H1 (cell line): ENCODE data around the gene IFRD1. TPM values are rescaled to one million over a fixed set of nuclear protein-coding genes. Genes with fewer than 3 reads are reported as not detected.

Experiments used
- CTCF ChIA-PET: fragments of 300-600 bp; sonication (Branson Sonifier 250); formaldehyde crosslinking; loops from one replicate; lab custom pipeline; 2021; ENCODE audit not compliant: partially characterized antibody; lab: Charles Lee
- POLR2A ChIA-PET: fragments of 300-600 bp; sonication (Branson Sonifier 250); formaldehyde crosslinking; loops from one replicate; lab custom pipeline; 2021; ENCODE audit warnings: inconsistent platforms; ENCODE audit not compliant: partially characterized antibody; lab: Charles Lee
- DNase-seq, 2 experiments: peaks; one replicate each; pipeline versions ENCODE4 v3.0.0 to v3.0.0-alpha.2; 2010 to 2022; ENCODE audit warnings: low spot score in 2 of 2, low read depth in 1 of 2, mixed read lengths in 1 of 2
- FAIRE-seq: peaks from 2 replicates; lab custom pipeline; 2011; peaks lifted over from hg19 to GRCh38; lab: Jason Lieb, UNC
- H2AFZ ChIP-seq: 2 replicates; pipeline ENCODE4 v1.8.1; 2012; ENCODE audit warnings: low read length, inconsistent platforms
- H2AK5ac ChIP-seq: 2 replicates; pipeline ENCODE4 v1.6.1; 2013; ENCODE audit warnings: low read depth, low read length
- H2BK120ac ChIP-seq: replicated peaks from 2 replicates; pipeline ENCODE3; 2013; ENCODE audit warnings: low read depth, low read length, inconsistent platforms
- H2BK12ac ChIP-seq: 2 replicates; pipeline ENCODE4 v1.6.1; 2013; ENCODE audit warnings: low read depth, low read length
- H2BK15ac ChIP-seq: 2 replicates; pipeline ENCODE4 v1.6.1; 2013; ENCODE audit warnings: low read length
- H2BK20ac ChIP-seq: 2 replicates; pipeline ENCODE4 v1.6.1; 2013; ENCODE audit warnings: low read length
- H2BK5ac ChIP-seq: 2 replicates; pipeline ENCODE4 v1.6.1; 2013; ENCODE audit warnings: low read depth, low read length
- H3K14ac ChIP-seq: 2 replicates; pipeline ENCODE4 v1.6.1; 2013; ENCODE audit warnings: inconsistent platforms; ENCODE audit not compliant: insufficient read length
- H3K18ac ChIP-seq: 2 replicates; pipeline ENCODE4 v1.6.1; 2013; ENCODE audit warnings: low read length; ENCODE audit errors: extremely low read depth
- H3K23ac ChIP-seq: 2 replicates; pipeline ENCODE4 v1.6.1; 2013; ENCODE audit warnings: inconsistent platforms; ENCODE audit not compliant: insufficient read length
- H3K23me2 ChIP-seq: 2 replicates; pipeline ENCODE4 v1.6.1; 2013; ENCODE audit warnings: low read depth, low read length
- H3K27ac ChIP-seq: 2 replicates; pipeline ENCODE4 v1.6.1; 2011; ENCODE audit warnings: low read depth, low read length, inconsistent platforms
- H3K27me3 ChIP-seq, 4 experiments: replicated peaks in 1 of 4; 1 replicate in 1 of 4; 2 replicates in 3 of 4; pipeline versions ENCODE4 v1.6.1 to v1.8.1; 2011 to 2013; ENCODE audit warnings: low read length in 3 of 4, mild to moderate bottlenecking in 3 of 4, inconsistent platforms in 2 of 4, mixed read lengths in 2 of 4, moderate library complexity in 1 of 4; ENCODE audit not compliant: control insufficient read depth in 3 of 4, insufficient read depth in 3 of 4; ENCODE audit errors: extremely low read depth in 1 of 4
- H3K36me3 ChIP-seq, 4 experiments: 2 replicates each; pipeline versions ENCODE4 v1.6.1 to v1.8.1; 2011 to 2013; ENCODE audit warnings: mild to moderate bottlenecking in 4 of 4, low read length in 3 of 4, moderate library complexity in 2 of 4, control low read depth in 1 of 4, inconsistent platforms in 1 of 4; ENCODE audit not compliant: insufficient read depth in 4 of 4, control insufficient read depth in 2 of 4
- H3K4ac ChIP-seq: replicated peaks from 2 replicates; pipeline ENCODE3; 2013; ENCODE audit warnings: low read length, low read depth, mixed read lengths, inconsistent platforms; ENCODE audit not compliant: insufficient read length
- H3K4me1 ChIP-seq, 4 experiments: replicated peaks in 1 of 4; 1 replicate in 1 of 4; 2 replicates in 3 of 4; pipeline versions ENCODE4 v1.6.1 to v1.8.1; 2011 to 2013; ENCODE audit warnings: low read length in 3 of 4, inconsistent platforms in 2 of 4, mixed read lengths in 1 of 4; ENCODE audit not compliant: insufficient read depth in 4 of 4, control insufficient read depth in 3 of 4
- H3K4me2 ChIP-seq, 2 experiments: 2 replicates each; pipeline versions ENCODE4 v1.6.1 to v1.8.1; 2011 to 2013; ENCODE audit warnings: low read depth in 2 of 2, low read length in 2 of 2, control low read depth in 1 of 2, inconsistent platforms in 1 of 2, mild to moderate bottlenecking in 1 of 2; ENCODE audit not compliant: insufficient read depth in 1 of 2
- H3K4me3 ChIP-seq, 4 experiments: fragments of 200-600, 300-600 bp in 1 of 4; sonication (generic), shearing (Covaris generic), sonication (Bioruptor Twin) in 1 of 4; 2 replicates each; pipeline versions ENCODE4 v1.5.1 to v1.8.1; 2011 to 2016; ENCODE audit warnings: low read length in 4 of 4, low read depth in 3 of 4, control low read depth in 2 of 4, inconsistent platforms in 2 of 4, mild to moderate bottlenecking in 2 of 4, mixed read lengths in 1 of 4, moderate library complexity in 1 of 4; ENCODE audit not compliant: insufficient read depth in 2 of 4; ENCODE audit errors: extremely low read depth in 1 of 4
- H3K56ac ChIP-seq: replicated peaks from 2 replicates; pipeline ENCODE3; 2013; ENCODE audit warnings: low read depth, mild to moderate bottlenecking, mixed read lengths, low read length, inconsistent platforms; ENCODE audit not compliant: insufficient read length
- H3K79me1 ChIP-seq: 2 replicates; pipeline ENCODE4 v1.6.1; 2013; ENCODE audit warnings: low read depth, low read length, control low read depth
- H3K79me2 ChIP-seq, 2 experiments: 2 replicates each; pipeline versions ENCODE4 v1.6.1 to v1.8.1; 2012 to 2013; ENCODE audit warnings: low read length in 2 of 2, mild to moderate bottlenecking in 2 of 2, inconsistent platforms in 1 of 2; ENCODE audit not compliant: insufficient read depth in 2 of 2, control insufficient read depth in 1 of 2
- H3K9ac ChIP-seq, 4 experiments: replicated peaks in 1 of 4; 1 replicate in 1 of 4; 2 replicates in 3 of 4; pipeline versions ENCODE4 v1.6.1 to v1.8.1; 2011 to 2013; ENCODE audit warnings: low read depth in 3 of 4, low read length in 3 of 4, control low read depth in 2 of 4, mild to moderate bottlenecking in 2 of 4, moderate library complexity in 2 of 4, inconsistent platforms in 1 of 4; ENCODE audit errors: extremely low read depth in 1 of 4
- H3K9me3 ChIP-seq, 2 experiments: 2 replicates each; pipeline versions ENCODE4 v1.6.1 to v1.8.1; 2012 to 2013; ENCODE audit warnings: mild to moderate bottlenecking in 2 of 2, moderate library complexity in 2 of 2, control low read depth in 1 of 2, inconsistent platforms in 1 of 2, low read depth in 1 of 2, low read length in 1 of 2, mixed read lengths in 1 of 2; ENCODE audit not compliant: insufficient read depth in 2 of 2
- H4K20me1 ChIP-seq, 2 experiments: replicated peaks in 1 of 2; 2 replicates each; pipeline versions ENCODE3 to v1.8.1; 2011 to 2013; ENCODE audit warnings: inconsistent platforms in 2 of 2, low read length in 2 of 2, mild to moderate bottlenecking in 1 of 2; ENCODE audit not compliant: insufficient read depth in 2 of 2, control insufficient read depth in 1 of 2
- H4K5ac ChIP-seq: 2 replicates; pipeline ENCODE4 v1.6.1; 2013; ENCODE audit warnings: low read length, low read depth, mixed read lengths, inconsistent platforms; ENCODE audit not compliant: insufficient read length
- H4K8ac ChIP-seq: 2 replicates; pipeline ENCODE4 v1.8.0; 2013; ENCODE audit warnings: mild to moderate bottlenecking, moderate library complexity, low read length, inconsistent platforms; ENCODE audit not compliant: insufficient read depth; ENCODE audit errors: extremely low read depth
- H4K91ac ChIP-seq: replicated peaks from 2 replicates; pipeline ENCODE3; 2013; ENCODE audit warnings: low read length, mixed read lengths, inconsistent platforms; ENCODE audit not compliant: insufficient read length
- ATF2 ChIP-seq: IDR thresholded peaks from 2 replicates; pipeline ENCODE4 v1.6.1; 2012; ENCODE audit warnings: low read length, inconsistent platforms
- CHD2 ChIP-seq: IDR thresholded peaks from 2 replicates; pipeline ENCODE4 v1.6.1; 2012; ENCODE audit warnings: low read length, improper control_type of control experiment
- EP300 ChIP-seq, 2 experiments: IDR thresholded peaks; 1 replicate in 1 of 2; 2 replicates in 1 of 2; pipeline ENCODE4 v1.6.1; 2011 to 2012; ENCODE audit warnings: low read depth in 2 of 2, low read length in 2 of 2, mild to moderate bottlenecking in 2 of 2, borderline replicate concordance in 1 of 2, inconsistent platforms in 1 of 2, moderate library complexity in 1 of 2
- MAFK ChIP-seq: IDR thresholded peaks from 2 replicates; pipeline ENCODE4 v1.6.1; 2012; ENCODE audit warnings: low read depth, mild to moderate bottlenecking, improper control_type of control experiment, low read length
- polyA plus RNA-seq, 7 experiments: library from polyadenylated mRNA; depleted of rRNA in 3 of 7; stranded (reverse) in 5 of 7; unstranded in 2 of 7; fragments of >200 nt in 5 of 7; fragments of 200-250 nt in 2 of 7; gene quantifications; 1 replicate in 5 of 7; 2 replicates in 1 of 7; 4 replicates in 1 of 7; pipeline versions ENCODE4 v1.2.1 to v1.2.3, GENCODE V29; 2011 to 2013; ENCODE audit warnings: missing spikeins in 2 of 7, mixed read lengths in 2 of 7
- total RNA-seq: library from RNA; stranded (reverse); fragmentation: NEBNext Ultra II Directional; extraction: Animal tissue kit (Norgen Biotek cat#: 25700); gene quantifications from 2 replicates; pipeline ENCODE4 v1.2.1, GENCODE V29; 2021

IFRD1 gene
- total and polyA plus RNA-seq, 2 of the 8 experiments (the other 6 are each of a cell fraction or from before 2014, with no cell fraction given) = 23.0 to 50.4 TPM

- Histone ChIP-seq H2BK20ac (no peak overlapping the region), H2AFZ (no peak overlapping the region), H3K27ac (no peak overlapping the region), H3K23me2 (no peaks in the 10 kb centered on the region), H3K9me3 (no peaks in the 10 kb centered on the region), H4K20me1 (peaks cover 2 to 5% of the 10 kb centered on the region in 2 experiments), H4K5ac (no peak overlapping the region), H3K4me2 (no peak overlapping the region), H3K79me2 (0 out of 4 replicates have a peak, but pooled peaks cover 0 to 7% of the 10 kb centered on the region in 2 experiments), H3K18ac (no peak overlapping the region), H3K9ac (no peak overlapping the region), H3K4ac (no peak overlapping the region), H2AK5ac (no peak overlapping the region), H3K4me1 (no peaks in the 10 kb centered on the region), H2BK120ac (no peak overlapping the region), H3K14ac (no peak overlapping the region), H2BK5ac (no peak overlapping the region), H3K79me1 (no peaks in the 10 kb centered on the region; the same call in 1 of the 2 replicates), H3K56ac (no peak overlapping the region), H4K8ac (no peak overlapping the region), H4K91ac (no peak overlapping the region), H3K27me3 (no peaks in the 10 kb centered on the region), H2BK15ac (no peak overlapping the region), H3K36me3 (peaks cover 9 to 94% (median 48%) of the 10 kb centered on the region in 4 experiments), H3K23ac (no peak overlapping the region), H2BK12ac (no peak overlapping the region), H3K4me3 (no peak overlapping the region)
- ChIA-PET POLR2A (interaction anchor here (1.0 to 8.7 kb wide), 5 partner anchors 9 to 18 kb away, joined by 3 to 75 read pairs (median 4); partner anchors contain the start of genes IFRD1 and LSMEM1), CTCF (interaction anchor here (1.1 to 3.8 kb wide), 3 partner anchors 9 to 733 kb away, joined by 3 to 16 read pairs (median 6); no protein-coding TSS in a partner anchor)
- TF ChIP-seq CHD2 (no peak), ATF2 (no peak), MAFK (no peak), EP300 (IDR thresholded peaks at IDR 0.05; ENCODE audit: borderline replicate concordance in 1 of 2, low read depth in 2 of 2, low read length in 2 of 2) (no peak)
- DNase-seq = no peak
- no peak for FAIRE-seq
These were observed 12.0 kb downstream of the IFRD1 start for GRCh38 chr7:112462236-112462635.
